ENCODE data around the gene GOLGA6L9.
"Not testable (repeated sequence)": the region's sequence is repeated elsewhere in the genome, so short reads cannot be mapped to it uniquely, and the experiment has no call there.

Gene GOLGA6L9

DNA sequence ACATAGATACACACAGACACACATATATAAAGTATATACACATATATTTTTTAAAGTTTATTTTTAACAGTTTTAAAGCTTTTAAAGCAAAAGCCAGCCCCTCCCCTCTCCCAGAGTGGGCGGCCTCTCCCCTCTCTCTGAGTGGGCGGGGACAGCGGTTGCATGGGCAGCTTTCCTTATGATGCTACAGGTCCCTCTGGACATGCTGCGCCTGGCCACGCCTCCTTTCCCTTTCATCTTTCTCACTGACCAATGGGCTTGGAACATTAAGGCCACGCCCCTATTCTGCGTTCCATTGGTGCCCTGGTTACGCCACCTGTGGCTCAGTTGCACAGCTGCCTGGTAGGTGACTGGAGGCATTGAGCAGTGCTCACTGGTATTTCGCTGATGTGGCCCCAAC lies at the start of gene GOLGA6L9:
TSS of gene GOLGA6L9 (plus strand) at position 124 of the 400 bp plus-strand sequence. CDS start at position 388, 264 bp downstream.
- not testable (repeated sequence) for DNase-seq

- DNase-seq = not testable (repeated sequence)
Measured at GRCh38 chr15:82381330-82381955, 48.2 kb upstream of the GOLGA6L9 start.

GRCh38 chr15:82387209-82387608 lies 42.4 kb upstream of the GOLGA6L9 start:
- DNase-seq = not testable (repeated sequence)

DNA sequence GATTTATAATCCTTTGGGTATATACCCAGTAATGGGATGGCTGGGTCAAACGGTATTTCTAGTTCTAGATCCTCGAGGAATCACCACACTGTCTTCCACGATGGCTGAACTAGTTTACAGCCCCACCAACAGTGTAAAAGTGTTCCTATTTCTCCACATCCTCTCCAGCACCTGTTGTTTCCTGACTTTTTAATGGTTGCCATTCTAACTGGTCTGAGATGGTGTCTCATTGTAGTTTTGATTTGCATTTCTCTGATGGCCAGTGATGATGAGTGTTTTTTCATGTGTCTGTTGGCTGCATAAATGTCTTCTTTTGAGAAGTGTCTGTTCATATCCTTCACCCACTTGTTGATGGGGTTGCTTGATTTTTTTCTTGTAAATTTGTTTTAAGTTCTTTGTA lies 39.5 kb upstream of the GOLGA6L9 start:
- DNase-seq = not testable (repeated sequence)

DNA sequence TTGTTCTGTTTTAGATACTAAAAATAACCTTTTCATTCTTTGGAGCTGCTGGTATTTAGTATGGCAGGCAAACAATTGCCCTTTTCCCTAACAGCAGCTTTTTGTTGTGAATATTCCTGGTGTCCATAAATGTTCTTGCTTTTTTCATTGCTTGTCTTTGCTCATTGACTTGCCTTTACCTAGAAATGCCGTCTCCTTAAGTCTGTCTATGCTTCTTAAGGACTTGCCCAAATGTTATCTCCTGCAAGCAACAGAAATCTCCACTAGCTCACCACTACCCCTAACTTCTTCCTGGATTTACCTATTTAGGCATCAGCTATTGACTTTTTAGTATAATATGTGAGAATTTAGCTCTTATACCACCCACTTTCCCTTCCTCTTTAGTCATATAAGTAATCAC lies 37.5 kb upstream of the GOLGA6L9 start:
- DNase-seq = not testable (repeated sequence)

- DNase-seq = no peak
Measured at GRCh38 chr15:82393671-82394070, 35.9 kb upstream of the GOLGA6L9 start.

DNA sequence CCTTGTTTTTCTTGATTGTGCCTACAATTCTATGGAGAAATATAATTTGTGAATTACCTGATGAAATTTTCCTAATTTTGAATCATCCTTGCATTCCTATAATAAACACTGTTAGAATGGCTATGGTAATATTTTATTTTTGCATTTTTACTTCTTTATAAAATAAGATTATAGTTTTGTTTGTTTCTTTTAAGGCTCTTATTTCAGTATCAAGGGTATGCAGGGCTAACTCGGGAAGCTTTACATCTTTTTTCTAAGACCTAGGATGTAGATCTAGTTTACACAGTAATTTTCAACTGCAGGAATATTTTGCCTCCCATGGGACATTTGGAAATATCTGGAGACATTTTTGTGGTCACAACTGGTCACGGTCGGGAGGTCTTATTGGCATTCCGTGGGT lies 33.8 kb upstream of the GOLGA6L9 start:
- not testable (repeated sequence) for DNase-seq

DNA sequence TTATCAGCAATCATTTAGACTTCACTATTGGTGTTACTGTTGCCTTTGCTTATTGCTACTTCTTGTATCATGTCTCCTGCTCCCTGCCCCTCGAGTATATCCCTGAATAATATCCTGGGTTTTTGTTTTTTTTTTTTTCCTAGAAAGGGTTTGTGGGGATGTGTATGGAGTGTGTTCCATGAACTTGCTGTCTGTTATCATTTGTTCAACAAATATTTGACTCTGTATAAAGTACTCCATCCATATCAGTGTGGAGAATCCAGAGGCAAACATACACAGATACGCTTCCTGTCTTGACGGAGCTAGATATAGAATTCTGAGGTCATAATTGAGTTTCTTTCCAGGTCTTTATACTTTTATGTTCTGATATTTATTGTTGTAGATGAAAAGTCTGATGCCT lies 31.8 kb upstream of the GOLGA6L9 start:
- no peak for DNase-seq

DNA sequence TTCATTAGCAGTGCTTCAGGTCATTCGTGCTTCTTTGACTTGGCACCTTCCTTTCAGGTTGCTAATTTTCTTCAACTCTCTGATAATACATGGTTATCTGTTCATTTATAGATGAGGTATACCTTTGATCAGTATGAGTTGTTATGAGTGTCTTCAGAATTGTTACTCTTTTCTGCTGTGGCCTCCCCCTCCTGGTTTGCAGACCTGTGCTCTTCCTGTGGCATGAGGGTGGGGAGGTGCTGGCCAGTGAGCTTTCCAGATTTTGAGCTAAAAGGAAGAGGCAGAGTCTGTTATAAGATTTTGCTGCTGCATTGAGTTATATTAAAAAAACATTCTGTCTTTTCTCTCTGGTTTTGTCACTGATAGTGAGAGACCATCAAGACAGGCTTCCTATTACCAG lies 30.8 kb upstream of the GOLGA6L9 start:
- DNase-seq = no peak

DNA sequence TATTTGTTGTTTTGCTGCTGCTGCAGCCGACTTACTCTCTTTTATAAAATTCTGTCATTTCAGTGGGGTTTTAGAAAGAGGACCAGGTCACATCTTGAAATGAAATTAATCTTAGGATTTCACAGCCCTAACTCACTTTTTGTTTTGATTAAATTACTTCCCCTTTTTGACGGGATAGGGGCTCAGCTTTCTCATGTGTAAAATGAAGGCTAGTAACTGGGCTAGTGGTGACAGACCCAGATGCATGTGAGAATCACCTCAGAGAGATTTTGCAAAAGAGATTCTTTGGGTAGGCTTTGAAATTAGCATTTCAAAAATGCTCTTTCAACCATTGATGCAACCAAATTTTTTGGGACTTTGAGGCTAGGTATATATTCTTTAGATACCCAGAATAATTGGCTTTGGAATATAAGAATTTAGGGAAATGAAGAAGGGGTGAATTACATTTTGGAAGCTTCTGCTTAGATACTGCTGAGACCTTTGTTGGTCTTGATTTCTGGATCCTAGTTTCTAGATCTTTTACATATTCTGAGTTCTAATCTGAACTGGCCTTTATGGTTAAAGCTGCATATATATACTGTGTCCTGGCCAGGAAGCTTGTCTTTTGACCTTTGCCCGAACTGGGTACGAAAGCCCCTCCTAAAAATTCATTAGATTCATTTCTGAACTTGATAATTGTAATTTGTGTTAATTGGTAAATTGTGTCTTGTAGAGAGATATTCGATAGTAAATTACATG lies 30.1 kb upstream of the GOLGA6L9 start:
- not testable (repeated sequence) for DNase-seq

GRCh38 chr15:82401918-82402317 lies 27.7 kb upstream of the GOLGA6L9 start:
- DNase-seq = not testable (repeated sequence)

DNA sequence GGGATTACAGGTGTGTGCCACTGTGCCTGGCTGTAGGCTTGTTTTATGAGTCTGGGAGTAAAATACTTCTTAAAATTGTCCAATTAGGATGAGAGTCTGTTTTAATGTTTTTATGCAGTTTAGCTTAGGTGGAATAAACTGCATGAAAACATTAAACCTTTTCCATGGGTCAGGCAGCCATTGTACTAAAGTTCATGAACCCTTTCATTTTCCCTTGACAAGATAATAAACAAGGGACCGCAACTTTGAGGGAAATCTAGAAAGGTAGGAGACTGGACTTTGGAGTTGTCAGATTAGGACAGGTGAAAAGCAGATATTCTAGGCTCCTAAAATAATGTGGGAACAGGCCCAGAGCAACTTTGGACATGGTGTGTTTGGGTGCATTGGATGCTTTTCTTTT lies 27.3 kb upstream of the GOLGA6L9 start:
- DNase-seq = not testable (repeated sequence)

- not testable (repeated sequence) for DNase-seq
Measured at GRCh38 chr15:82406211-82406610, 23.4 kb upstream of the GOLGA6L9 start.

GRCh38 chr15:82410306-82410705 lies 19.3 kb upstream of the GOLGA6L9 start:
- not testable (repeated sequence) for DNase-seq

- DNase-seq = not testable (repeated sequence)
Measured at GRCh38 chr15:82411595-82411994, 18.0 kb upstream of the GOLGA6L9 start.

GRCh38 chr15:82414525-82415191 lies 15.0 kb upstream of the GOLGA6L9 start:
- not testable (repeated sequence) for DNase-seq

GRCh38 chr15:82420516-82420915 lies 9.1 kb upstream of the GOLGA6L9 start:
- not testable (repeated sequence) for DNase-seq

- DNase-seq = not testable (repeated sequence)
Measured at GRCh38 chr15:82420966-82421365, 8.7 kb upstream of the GOLGA6L9 start.

- DNase-seq = not testable (repeated sequence)
Measured at GRCh38 chr15:82427117-82427516, 2.5 kb upstream of the GOLGA6L9 start.

DNA sequence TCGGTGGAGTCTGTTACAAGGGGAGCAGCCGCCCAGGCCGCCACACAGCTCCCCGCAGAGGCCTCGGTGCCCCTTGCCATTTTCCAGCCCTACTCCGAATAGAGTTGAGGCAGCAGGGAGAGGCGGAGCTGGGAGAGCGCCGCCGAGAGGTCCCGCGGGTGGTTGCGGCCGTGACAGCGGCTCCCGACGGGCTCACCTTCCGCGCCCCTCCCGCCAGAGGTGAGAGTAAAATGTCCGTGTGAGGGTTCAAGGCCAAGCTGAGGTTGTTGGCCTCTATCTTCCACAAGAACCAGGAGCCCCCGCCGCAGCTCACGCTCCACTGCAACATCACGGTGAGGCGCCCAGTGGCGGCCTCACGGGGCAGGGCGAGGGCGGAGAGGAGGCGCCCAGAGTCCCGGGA lies 15.8 kb downstream of the GOLGA6L9 start:
- DNase-seq = not testable (repeated sequence)

DNA sequence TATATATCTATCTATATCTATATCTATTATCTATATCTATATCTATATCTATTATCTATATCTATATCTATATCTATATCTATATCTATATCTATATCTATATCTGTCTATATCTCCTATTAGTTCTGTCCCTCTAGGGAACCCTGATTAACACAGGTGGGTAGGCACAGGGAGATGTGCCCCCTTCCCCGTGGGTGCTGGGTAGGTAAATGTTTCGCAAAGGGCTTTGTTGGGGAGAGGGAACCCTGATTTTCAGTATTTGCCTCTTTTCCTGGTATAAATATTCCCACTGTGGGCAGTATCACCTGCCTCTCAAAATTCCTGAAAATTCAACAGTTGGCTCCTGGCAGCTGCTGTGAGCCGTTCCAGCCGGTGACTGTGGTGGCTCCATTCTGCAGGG lies 27.7 kb downstream of the GOLGA6L9 start:
- DNase-seq = not testable (repeated sequence)

DNA sequence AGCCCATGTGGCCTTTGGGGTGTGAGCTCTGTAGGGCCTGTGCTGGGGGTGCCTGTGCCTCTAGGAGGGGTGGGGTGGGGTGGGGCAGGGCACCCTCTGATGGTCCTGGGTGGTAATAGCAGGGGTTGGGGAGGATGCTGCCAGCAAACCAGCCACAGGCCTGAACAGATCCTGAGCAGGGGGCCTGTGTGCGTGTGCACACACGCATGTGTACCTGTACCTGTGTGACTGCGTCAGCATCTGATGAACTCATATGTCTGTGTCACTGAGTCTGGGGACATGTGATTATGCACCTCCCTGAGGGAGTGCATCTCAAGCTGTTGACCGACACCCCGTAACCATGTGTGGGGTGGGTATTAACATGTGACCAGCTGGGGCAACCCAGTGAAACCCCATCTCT lies 36.0 kb downstream of the GOLGA6L9 start:
- DNase-seq = not testable (repeated sequence)

DNA sequence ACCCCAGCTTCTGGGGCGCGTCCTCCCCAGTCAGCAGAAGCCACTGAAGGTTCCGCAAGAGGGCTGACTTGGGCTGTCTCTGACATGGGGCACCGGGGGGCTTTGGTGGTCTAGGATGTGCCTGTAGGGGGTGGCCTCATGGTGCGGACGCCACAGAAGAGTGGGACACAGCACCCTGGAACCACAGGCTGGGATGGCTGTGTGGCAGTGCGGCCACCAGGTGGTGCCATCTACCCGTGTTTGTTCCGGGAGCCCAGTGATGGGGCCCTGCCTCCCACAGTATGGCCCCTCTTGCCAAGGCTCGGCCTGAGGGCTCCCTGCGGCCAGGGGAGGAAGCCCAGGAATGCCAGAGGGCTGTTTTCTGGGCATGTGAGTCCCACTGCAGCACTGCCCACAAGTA lies 38.6 kb downstream of the GOLGA6L9 start:
- not testable (repeated sequence) for DNase-seq

- not testable (repeated sequence) for DNase-seq
Measured at GRCh38 chr15:82469381-82469780, 39.8 kb downstream of the GOLGA6L9 start.
